22Rv1 (cell line): ENCODE measurements around the gene LRRC7.

Experiments used
- ZFX ChIP-seq: fragments of 450-650 bp; IDR thresholded peaks from 2 replicates; pipeline ENCODE4 v1.6.1; 2017; ENCODE audit warnings: antibody characterized with exemption, borderline replicate concordance
- TF ChIP-seq, protein P1 (sequence below): fragments of 450-650 bp; IDR thresholded peaks from 2 replicates; pipeline ENCODE4 v1.5.1; 2017; ENCODE audit warnings: mild to moderate bottlenecking

DNA sequence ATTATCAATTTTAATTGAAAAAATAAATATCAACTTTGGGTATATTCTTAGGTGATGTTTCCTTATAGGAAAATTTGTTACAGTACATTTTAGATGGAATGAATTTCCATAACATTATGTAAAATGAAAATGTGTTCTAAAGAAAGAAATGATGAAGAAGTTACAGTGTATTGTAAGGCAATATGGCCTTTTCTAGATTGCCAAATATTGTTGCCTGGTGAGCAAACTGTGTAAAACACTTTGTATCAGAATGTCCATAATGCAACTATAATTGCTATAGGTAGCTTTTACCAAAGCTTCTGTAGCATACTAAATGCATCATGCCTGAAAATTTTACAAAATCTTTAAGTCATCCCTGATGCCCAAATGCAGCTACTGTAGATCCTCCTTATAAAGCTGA, 285.0 kb downstream of the LRRC7 start:
- TF ChIP-seq, protein P1, sequence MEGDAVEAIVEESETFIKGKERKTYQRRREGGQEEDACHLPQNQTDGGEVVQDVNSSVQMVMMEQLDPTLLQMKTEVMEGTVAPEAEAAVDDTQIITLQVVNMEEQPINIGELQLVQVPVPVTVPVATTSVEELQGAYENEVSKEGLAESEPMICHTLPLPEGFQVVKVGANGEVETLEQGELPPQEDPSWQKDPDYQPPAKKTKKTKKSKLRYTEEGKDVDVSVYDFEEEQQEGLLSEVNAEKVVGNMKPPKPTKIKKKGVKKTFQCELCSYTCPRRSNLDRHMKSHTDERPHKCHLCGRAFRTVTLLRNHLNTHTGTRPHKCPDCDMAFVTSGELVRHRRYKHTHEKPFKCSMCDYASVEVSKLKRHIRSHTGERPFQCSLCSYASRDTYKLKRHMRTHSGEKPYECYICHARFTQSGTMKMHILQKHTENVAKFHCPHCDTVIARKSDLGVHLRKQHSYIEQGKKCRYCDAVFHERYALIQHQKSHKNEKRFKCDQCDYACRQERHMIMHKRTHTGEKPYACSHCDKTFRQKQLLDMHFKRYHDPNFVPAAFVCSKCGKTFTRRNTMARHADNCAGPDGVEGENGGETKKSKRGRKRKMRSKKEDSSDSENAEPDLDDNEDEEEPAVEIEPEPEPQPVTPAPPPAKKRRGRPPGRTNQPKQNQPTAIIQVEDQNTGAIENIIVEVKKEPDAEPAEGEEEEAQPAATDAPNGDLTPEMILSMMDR: no peak
- TF ChIP-seq ZFX: no peak
